ENCODE measurements around the gene FTH1.

The FTH1 gene

DNA sequence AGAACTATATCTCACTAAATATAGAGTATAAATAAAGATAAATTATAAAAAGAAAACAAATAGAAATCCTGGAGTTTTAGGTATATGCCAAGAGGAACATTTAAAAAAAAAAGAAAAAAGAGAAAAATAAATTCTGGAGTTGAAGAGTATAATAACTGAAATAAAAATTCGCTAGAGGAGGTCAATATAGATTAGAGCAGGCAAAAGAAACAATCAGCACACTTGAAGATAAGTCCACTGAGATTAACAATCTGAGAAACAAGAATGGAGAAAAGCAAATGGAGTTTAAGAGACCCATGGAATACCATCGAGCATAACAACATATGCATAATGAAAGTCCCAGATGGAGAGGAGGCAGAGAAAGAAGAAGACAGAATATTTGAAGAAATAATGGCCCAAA is 31.6 kb downstream of the FTH1 start:
- Histone ChIP-seq H3K36me3 (ENCODE audit: low read depth) (no peaks in the 10 kb centered on the region), H3K27me3 (ENCODE audit: insufficient read depth, poor library complexity, severe bottlenecking) (no peaks in the 10 kb centered on the region), H3K27ac (ENCODE audit: poor library complexity, severe bottlenecking) (no peak overlapping the region), H3K4me3 (ENCODE audit: severe bottlenecking) (no peak overlapping the region), H3K9me3 (ENCODE audit: severe bottlenecking) (peaks cover 2% of the 10 kb centered on the region), H3K4me1 (ENCODE audit: insufficient read depth, poor library complexity, severe bottlenecking) (no peaks in the 10 kb centered on the region)
- TF ChIP-seq, protein P1, sequence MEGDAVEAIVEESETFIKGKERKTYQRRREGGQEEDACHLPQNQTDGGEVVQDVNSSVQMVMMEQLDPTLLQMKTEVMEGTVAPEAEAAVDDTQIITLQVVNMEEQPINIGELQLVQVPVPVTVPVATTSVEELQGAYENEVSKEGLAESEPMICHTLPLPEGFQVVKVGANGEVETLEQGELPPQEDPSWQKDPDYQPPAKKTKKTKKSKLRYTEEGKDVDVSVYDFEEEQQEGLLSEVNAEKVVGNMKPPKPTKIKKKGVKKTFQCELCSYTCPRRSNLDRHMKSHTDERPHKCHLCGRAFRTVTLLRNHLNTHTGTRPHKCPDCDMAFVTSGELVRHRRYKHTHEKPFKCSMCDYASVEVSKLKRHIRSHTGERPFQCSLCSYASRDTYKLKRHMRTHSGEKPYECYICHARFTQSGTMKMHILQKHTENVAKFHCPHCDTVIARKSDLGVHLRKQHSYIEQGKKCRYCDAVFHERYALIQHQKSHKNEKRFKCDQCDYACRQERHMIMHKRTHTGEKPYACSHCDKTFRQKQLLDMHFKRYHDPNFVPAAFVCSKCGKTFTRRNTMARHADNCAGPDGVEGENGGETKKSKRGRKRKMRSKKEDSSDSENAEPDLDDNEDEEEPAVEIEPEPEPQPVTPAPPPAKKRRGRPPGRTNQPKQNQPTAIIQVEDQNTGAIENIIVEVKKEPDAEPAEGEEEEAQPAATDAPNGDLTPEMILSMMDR (IDR thresholded peaks at IDR 0.05; ENCODE audit: poor library complexity, severe bottlenecking) = no peak
- DNase-seq (ENCODE audit: low spot score) (no peak), ATAC-seq (ENCODE audit: low read depth) (no peak)

DNA sequence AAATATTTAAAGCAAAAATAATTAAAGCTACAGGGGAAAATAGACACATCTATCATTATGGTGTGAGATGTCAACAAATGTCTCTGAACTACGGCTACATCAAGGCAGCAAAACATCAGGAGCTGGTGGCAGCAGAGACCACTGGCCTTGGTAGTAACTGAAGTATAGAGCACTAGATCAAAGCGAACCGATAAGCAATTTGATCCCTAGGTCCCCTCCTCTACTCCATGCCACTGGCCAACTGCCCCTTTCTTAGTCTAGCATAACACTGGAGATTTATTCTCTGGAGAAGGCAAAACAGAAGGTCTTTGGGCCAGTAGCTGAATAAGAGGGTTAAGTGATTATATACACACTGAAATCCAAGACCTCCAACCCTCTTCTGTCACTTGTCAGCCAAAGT is 36.5 kb downstream of the FTH1 start:
- Histone ChIP-seq H3K36me3 (ENCODE audit: low read depth) (no peaks in the 10 kb centered on the region), H3K27me3 (ENCODE audit: insufficient read depth, poor library complexity, severe bottlenecking) (no peaks in the 10 kb centered on the region), H3K27ac (ENCODE audit: poor library complexity, severe bottlenecking) (no peak overlapping the region), H3K9me3 (ENCODE audit: severe bottlenecking) (no peaks in the 10 kb centered on the region), H3K4me3 (ENCODE audit: severe bottlenecking) (no peak overlapping the region), H3K4me1 (ENCODE audit: insufficient read depth, poor library complexity, severe bottlenecking) (no peaks in the 10 kb centered on the region)
- ATAC-seq (ENCODE audit: low read depth) = no peak
- DNase-seq (ENCODE audit: low spot score) = no peak
- TF ChIP-seq, protein P1 (IDR thresholded peaks at IDR 0.05; ENCODE audit: poor library complexity, severe bottlenecking) = no peak

DNA sequence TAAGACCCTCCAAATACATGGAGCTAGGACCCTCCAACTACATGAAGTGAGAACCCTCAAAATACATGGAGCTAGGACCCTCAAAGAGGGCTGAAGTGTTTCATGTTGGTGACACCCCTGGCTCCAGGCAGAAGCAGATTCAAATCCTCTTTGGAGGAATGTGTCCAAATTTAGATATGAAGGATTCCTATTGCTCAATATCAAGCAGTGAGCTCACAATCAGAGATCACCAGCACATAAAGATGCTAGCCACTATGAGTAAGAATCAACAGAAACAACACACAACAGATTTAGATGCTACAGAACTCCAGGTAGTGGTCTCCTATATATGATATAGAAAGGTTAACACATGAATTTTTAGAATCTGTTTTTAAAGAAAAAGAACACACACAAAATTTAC is 38.8 kb downstream of the FTH1 start:
- TF ChIP-seq, protein P1 (IDR thresholded peaks at IDR 0.05; ENCODE audit: poor library complexity, severe bottlenecking) = no peak
- no peak for ATAC-seq (ENCODE audit: low read depth)
- no peak for DNase-seq (ENCODE audit: low spot score)
- Histone ChIP-seq H3K4me3 (ENCODE audit: severe bottlenecking) (no peak overlapping the region), H3K27me3 (ENCODE audit: insufficient read depth, poor library complexity, severe bottlenecking) (no peaks in the 10 kb centered on the region), H3K36me3 (ENCODE audit: low read depth) (no peaks in the 10 kb centered on the region), H3K9me3 (ENCODE audit: severe bottlenecking) (no peaks in the 10 kb centered on the region), H3K27ac (ENCODE audit: poor library complexity, severe bottlenecking) (no peak overlapping the region), H3K4me1 (ENCODE audit: insufficient read depth, poor library complexity, severe bottlenecking) (no peaks in the 10 kb centered on the region)

DNA sequence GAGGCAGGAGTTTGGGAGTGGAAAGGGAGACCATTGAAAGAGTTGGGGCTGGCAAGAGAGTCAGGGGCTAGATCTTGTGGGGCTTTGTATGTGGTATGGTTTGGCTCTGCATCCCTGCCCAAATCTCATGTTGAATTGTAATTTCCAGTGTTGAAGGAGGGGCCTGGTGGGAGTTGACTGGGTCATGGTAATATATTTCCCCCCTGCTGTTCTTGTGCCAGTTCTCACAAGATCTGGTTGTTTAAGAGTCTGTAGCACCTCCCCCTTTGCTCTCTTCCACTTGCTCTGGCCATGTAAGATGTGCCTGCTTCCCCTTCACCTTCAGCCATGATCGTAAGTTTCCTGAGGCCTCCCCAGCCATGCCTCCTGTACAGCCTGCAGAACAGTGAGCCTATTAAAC is 39.9 kb downstream of the FTH1 start:
- TF ChIP-seq, protein P1 (IDR thresholded peaks at IDR 0.05; ENCODE audit: poor library complexity, severe bottlenecking) = no peak
- no peak overlapping the region for H3K4me3 ChIP-seq (ENCODE audit: severe bottlenecking)
- H3K36me3 ChIP-seq (ENCODE audit: low read depth) = no peaks in the 10 kb centered on the region
- no peak overlapping the region for H3K27ac ChIP-seq (ENCODE audit: poor library complexity, severe bottlenecking)
- ATAC-seq (ENCODE audit: low read depth) (no peak), DNase-seq (ENCODE audit: low spot score) (no peak)
- no peaks in the 10 kb centered on the region for H3K4me1 ChIP-seq (ENCODE audit: insufficient read depth, poor library complexity, severe bottlenecking)
- H3K9me3 ChIP-seq (ENCODE audit: severe bottlenecking) = no peaks in the 10 kb centered on the region
- no peaks in the 10 kb centered on the region for H3K27me3 ChIP-seq (ENCODE audit: insufficient read depth, poor library complexity, severe bottlenecking)

DNA sequence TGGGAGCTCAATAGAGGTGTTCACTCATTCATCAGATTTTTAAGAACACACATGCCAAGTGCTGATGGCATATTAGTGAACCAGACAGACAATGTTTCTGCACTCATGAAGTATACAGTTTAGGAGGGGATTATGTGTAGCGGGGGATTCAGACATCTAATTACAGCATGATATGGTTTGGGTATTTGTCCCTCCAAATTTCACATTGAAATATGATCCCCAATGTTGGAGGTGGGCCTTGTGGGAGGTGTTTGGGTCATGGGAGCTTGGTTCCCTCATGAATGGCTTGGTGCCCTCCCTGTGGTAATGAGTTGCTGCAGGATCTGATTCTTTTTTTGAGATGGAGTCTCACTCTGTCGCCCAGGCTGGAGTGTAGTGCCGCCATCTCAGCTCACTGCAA is 41.2 kb downstream of the FTH1 start:
- Histone ChIP-seq H3K27me3 (ENCODE audit: insufficient read depth, poor library complexity, severe bottlenecking) (no peaks in the 10 kb centered on the region), H3K36me3 (ENCODE audit: low read depth) (no peaks in the 10 kb centered on the region), H3K27ac (ENCODE audit: poor library complexity, severe bottlenecking) (no peak overlapping the region), H3K4me3 (ENCODE audit: severe bottlenecking) (no peak overlapping the region), H3K9me3 (ENCODE audit: severe bottlenecking) (no peaks in the 10 kb centered on the region), H3K4me1 (ENCODE audit: insufficient read depth, poor library complexity, severe bottlenecking) (no peaks in the 10 kb centered on the region)
- TF ChIP-seq, protein P1 (IDR thresholded peaks at IDR 0.05; ENCODE audit: poor library complexity, severe bottlenecking) = no peak
- DNase-seq (ENCODE audit: low spot score) (no peak), ATAC-seq (ENCODE audit: low read depth) (no peak)
